Stimulated activated naive CD8-positive, alpha-beta T cell treated with anti-CD3 and anti-CD28 coated beads, Interleukin-15, Interleukin-2, amounts not matched to agents 100 U/mL and 50 U/mL, for 24 hours (primary cell): ENCODE measurements around the gene PCDH9.

ENCODE experiments used
- ATAC-seq: fragments of 150-1000 bp; cut with Tn5 transposase; one replicate; pipeline ENCODE4 v1.10.0; 2021
- DNase-seq: peaks from one replicate; pipeline ENCODE4 v3.0.0; 2021

Gene PCDH9

DNA sequence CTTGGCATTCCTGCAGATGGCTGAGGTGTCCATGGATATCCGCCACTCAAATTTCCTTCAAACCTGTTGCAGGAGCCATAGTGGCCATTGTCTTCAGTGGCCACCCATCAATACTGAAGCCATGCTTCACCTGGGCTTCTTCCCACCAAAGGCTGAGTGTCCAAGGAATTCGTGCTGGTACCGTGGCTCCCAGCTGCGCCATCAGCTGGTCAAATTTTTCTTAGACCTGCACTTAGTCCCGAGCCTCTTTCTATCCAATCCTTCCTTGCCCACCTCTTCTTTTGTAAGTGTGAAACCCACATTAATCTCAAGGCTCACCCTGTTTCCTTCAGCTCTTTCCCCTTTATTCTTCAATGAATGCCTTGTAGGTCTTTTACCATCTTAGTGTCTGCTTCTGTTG is 152.1 kb downstream of the PCDH9 start:
- no peak for ATAC-seq
- DNase-seq: no peak

DNA sequence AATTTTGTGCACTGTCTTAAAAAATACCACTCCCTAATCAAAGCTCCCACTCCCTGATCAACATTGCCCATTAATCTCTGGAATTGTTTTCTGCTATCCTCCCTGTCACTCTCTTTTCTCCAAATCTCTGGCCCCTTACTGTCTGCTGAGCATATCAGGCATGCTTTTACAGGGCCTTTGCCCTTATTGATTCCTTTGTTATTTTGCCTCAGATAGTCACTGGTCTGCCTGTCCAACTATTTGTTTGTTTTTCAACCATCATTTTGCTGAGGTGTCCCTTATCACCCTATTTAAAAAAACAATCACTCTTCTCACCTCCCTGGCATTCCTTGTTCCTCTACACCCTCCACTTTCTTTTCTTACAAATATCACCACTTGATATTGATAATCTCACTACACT is 153.0 kb downstream of the PCDH9 start:
- DNase-seq (no peak), ATAC-seq (no peak)

DNA sequence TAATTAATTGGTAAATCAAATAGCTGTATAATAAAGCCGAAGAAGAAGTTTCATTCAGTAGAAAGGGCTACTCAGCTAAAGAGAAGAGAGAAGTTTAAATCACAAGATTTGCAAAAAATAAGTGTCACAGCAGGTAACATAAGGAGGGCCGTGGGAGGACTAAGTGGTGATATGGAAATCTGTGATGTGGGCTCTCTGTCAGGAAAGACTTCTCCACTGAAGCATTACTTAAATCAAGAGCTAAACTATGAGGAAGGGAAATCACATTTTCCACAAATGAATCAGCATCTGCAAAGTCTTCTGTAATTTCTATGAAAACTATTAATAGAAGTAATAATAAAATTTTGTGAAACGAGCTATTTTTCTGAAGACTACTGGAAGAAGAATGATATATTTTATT is 153.8 kb downstream of the PCDH9 start:
- ATAC-seq: no peak
- DNase-seq: no peak

DNA sequence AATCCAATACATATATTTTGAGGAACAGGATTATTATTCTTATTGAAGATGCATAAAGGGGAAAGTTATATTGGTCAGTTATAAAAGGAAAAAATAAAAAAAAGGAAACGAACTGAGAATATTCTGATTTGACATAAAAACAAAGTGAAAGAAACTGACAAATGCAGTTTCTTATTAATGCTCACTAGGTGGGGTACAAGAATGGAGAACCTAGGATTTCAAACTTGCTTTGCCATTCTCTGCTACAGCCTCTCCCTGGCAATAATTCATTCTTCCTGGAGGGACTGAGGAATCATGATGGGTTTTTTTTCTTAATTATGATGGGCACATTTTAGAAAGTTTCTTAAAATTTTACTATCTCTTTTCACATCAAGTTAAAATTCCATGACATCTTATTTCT is 154.9 kb downstream of the PCDH9 start:
- no peak for ATAC-seq
- DNase-seq: no peak

DNA sequence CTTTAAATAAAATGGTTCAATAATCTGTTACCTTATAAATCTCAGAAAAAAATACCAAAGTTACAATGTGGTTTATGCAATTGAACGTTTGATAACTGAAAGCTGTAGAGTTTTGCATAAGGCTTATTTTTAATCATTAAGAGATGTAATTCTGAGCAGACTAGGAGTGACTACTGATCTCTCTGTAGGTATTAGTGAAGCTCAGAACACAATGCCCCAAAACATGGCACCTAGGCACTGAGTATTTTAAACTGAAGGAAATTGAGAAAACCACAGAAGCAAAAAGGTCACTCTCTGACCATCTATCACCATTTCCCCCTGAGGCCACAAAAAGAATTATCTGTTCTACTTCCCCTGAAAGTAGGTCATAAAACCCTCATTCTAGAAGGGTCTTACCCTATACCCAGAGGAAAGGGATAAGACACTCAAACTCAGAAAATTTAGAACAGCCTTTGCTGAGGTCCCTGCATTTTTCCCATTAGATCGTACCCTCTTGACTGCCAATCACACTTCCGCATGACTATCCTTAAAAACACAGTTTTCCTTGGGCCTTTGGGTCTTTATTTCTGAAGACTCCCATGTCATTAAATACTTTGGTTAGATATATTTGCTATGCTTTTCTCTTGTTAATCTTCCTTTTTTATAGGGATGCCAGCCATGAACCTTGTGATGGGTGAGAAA is 158.1 kb downstream of the PCDH9 start:
- ATAC-seq (no peak), DNase-seq (no peak)

DNA sequence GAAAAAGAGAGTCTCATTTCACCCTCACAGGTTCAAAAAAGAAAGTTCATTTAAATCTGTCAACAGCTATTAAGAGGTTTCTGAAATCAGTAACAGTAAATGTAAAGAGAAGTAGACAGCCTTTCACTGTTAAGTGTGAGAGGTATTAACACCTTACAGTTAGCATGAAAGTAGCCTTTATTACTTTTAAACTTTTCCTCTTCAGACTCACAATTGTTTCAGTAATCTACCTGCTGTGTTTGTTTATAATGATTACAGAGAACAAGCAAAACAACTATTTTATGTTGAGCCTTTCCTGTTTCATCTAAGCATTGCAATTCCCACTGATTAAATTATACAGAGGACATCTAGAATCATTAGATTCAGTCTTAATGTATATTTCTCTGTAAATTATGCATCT is 159.8 kb downstream of the PCDH9 start:
- ATAC-seq (no peak), DNase-seq (no peak)

DNA sequence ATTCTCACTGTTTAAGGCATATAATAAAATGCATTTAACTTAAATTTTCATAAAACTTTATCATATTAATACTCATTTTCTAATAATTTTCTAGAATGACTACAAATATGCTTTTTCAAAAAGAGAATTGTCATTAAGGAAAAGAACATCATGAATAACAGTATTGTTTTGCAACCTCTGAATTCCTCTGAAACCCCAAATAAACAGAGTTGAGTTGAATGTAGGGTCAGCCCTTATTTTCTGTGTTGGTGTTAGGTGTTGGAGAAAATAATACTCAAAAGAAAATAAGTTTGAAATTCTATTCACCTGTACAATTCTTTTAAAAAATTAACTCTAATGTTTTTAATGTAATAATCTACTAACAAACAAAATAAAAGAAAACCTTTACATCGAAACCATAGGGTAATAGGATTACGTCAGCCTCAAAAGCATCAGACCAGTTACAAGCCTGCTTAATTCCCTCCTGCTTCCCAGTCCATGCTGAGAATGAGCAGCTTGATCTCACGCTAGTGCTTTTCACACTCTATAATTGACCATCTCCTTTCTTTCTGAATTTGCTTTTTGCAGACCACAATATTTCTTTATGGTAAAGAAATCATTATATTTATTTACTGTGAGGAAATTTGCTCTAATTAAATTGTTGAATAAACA is 160.9 kb downstream of the PCDH9 start:
- ATAC-seq (no peak), DNase-seq (no peak)

DNA sequence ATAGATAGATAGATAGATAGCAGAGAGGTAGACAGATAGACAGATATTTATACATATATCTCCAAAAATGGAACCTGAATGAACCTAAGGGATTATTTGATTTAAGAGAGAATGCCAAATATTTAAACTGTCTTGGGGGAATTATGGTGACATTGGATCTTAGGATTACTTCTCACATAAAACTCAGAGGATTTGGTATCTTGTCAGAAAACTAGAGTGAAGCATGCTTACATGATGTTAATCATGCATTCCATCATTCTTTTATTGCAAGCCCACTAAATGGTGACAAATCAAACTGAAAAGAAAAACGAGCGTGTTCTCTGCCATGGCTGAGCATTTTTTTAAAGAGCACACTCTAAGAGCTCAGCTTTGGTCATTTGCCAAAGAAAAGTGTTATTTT is 165.2 kb downstream of the PCDH9 start:
- DNase-seq (no peak), ATAC-seq (no peak)

DNA sequence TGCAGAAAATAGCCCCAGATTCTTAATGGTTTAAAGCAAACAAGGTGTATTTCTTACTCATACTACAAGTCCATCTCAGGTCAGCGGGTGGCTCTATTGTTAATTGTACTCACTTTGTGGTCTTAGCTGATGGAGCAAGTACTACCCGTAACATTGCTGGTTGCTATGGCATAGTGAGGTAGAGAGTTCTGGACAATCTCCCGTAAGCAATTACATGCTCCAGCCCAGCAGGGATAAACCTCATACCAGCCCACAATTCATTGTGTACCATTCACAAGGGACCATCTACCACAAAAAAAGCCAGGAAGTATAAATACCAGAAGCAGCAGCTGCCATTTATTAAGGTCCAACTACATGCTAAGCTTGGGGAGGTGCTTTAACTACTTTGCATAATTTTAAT is 167.1 kb downstream of the PCDH9 start:
- DNase-seq (no peak), ATAC-seq (no peak)

DNA sequence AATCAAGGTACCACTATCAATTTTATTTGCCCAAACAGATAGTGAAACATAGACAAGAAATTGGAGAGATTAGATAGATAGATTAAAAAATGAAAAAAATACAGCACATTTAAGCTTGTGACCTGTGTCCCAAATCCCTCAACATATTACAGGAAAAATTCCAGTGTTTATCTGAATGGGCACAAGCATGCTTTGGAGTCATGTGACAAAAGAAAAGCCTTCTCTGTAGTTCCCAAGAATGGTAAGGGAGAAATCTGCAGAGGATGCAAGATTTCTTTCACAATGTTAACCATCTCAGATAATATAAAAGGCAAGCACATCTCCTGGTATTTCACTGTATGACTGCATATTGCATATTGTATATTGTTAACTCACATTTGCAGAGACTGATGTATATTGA is 168.0 kb downstream of the PCDH9 start:
- DNase-seq (no peak), ATAC-seq (no peak)

DNA sequence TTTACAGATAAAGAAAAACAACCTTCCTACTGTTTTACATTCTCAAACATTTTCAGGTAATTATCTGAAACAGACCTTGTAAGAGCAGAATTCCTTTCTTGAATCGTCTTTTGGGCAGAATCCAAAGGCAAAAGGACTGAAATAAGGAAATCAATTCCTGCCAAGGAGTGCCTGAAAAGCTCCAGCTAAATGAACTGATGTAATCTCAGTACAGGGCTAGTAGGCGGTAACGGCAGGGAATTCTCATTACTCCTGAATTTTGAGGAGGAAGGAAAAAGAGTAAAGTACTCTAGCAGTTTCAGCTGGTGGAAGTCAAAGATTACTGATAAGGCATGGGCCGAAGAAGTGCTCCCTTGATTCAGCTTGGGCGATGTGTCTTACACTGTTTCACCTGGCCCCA is 168.4 kb downstream of the PCDH9 start:
- ATAC-seq (no peak), DNase-seq (no peak)

DNA sequence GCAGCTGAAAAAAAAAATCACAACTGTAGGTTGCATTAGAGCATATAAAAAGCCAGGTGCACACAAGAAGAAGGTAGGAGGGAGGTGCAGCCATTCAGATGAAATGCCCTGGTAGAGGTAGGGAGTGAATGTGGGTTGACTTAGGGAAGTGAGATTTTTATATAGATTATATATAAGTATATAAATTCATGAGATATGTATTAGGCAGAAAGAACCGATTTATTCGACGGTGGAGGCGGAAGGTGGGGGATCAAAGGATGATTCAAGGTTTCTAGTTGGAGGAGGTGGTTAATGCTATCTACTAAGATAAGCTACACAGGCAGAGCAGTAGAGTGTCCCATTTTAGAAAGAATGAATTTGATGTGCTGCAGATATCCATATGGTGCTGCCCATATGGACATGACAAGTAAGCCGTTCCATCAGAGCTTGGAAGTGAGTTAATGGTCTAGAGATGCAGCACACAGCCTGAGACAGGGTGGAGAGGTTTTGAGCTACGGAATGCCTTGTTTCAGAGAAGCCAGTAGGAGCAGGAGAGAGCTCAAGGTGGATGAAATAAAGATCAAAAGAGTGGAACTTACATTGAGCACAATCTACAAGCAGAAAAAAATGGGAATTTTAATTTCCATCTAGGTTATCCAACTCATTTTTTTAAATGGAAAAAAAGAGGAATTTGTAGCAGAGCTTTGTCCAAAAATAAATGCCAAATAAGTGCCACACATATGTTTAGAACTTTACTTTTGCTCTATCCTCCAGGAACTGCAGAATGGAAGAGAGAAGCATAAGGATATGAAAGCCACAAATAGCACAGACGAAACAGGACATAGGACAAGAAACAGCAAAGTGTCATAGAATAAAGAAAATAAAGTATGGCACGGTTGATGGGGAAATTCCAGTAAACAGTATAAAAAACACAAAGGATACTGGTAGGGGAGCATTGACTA is 177.3 kb downstream of the PCDH9 start:
- ATAC-seq (no peak), DNase-seq (no peak)

DNA sequence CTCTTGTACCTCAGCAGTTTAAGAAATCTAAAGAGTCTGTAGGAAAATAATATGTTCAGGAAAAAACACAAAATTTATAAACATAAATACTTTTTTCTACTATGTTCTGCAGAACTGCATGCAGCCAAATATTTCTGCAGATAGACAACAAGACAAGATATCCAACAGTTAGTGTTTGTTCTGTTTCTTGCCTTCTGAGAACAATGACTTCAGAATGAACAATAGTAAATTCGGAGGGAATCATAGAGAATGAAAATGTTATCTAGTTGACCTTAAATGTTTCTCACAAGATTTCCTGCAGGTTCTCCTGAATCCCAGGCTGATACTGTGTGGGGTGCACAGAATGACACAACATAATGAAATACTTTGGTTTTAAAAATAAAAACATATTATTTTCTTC is 180.4 kb downstream of the PCDH9 start:
- ATAC-seq (no peak), DNase-seq (no peak)

DNA sequence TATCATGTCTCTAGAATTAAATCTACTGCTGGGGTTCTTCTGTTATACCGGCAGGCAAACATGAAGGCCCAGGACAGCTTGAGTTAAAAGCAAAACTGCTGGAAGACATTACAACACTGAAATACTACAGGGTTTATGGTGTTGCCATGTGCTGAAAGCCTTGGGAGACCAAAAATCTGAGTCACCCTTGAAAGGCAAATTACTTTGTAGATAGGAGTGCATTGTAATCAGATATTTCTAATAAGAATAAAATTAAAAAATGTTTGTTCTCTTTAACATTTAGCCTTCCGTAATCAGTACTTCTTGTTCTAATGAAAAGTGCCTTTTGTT is 181.3 kb downstream of the PCDH9 start:
- ATAC-seq (no peak), DNase-seq (no peak)

DNA sequence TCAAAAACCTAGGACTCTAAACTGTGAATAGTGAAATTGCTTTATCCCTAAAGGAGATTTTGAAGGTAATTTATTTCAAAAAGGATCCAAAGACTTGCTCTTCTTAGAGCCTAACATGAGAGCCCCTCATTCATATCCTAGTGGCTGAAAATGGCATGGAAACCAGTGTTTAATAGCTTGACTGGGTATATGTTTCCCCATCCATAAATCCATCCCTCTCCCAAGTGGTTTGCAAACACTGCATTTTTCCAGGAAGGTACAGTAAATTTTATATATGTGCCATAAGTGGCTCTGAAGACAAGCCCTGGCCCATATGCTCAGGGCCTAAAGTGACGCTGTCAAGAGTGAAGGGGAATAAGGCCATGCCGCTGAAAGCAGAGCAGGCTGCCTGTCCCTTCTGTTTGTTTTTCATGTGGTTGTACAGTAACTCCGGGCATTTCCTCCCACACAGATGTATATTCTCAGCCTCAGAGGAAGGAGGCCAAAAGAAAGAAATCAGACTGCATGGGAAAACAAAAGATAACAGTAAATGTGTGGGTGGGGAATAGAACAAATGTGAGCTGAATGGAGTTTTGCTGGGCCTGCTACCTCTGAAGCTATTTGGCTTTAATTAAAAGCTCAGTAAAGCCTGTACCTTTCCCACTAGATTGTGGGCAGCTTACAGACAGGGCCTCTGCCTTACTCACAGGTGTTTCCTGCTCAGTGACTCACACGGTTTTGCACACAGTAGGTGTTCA is 181.9 kb downstream of the PCDH9 start:
- DNase-seq: no peak
- no peak for ATAC-seq

DNA sequence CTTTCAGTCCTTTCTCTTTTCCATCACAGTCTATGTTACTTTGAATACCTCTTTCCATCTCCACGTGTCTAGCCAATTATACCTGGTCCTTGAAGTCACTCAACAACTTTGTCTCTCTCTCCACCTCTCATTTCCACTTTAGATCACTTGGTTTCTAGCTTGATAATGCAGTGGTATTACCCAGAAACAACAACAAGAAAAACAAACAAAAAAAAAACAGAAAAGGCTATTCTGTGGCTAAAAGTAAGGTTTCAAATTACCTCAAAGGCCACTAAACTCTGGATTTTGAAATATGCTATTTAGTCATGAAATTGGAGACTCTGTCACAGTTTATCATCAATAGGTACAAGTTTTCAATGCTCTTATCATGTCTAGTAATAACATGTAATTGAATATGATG is 184.8 kb downstream of the PCDH9 start:
- no peak for ATAC-seq
- no peak for DNase-seq

DNA sequence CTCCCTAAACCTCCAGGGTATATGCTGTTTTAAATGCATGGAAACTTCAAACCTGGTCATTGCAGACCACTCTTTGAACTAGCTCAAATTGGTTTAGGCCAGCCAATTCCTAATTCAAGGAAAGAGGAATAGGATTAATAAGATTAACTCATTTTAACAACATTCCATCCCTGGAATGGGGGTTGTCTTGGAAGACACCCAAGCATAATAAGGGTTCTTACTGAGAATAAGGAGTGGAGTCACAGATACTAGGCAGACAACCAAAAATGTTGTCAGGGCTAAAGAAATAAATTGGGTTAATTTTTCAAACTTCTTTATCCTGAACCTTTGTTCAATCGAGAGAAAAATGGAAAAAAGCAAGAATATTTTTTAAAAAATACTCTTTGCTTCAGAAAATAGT is 186.2 kb downstream of the PCDH9 start:
- DNase-seq: no peak
- ATAC-seq: no peak

DNA sequence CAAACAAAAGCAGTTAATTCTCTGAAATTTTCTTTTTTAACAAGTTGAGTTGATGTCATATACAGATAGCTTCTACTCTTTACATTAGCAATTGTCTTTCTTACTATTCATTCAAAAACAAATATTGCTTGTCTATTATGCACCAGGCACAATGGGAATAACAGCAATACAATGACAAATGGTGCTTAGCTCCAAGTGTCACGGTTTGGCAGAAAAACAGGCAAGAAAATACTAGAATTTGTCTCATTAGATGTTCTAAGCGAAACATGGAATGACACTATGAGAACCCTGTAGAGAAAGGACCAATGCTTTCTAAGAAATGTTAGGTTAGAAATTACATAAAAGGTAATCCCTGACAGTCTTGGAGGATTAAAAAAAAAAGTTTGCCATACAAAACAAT is 187.6 kb downstream of the PCDH9 start:
- no peak for DNase-seq

DNA sequence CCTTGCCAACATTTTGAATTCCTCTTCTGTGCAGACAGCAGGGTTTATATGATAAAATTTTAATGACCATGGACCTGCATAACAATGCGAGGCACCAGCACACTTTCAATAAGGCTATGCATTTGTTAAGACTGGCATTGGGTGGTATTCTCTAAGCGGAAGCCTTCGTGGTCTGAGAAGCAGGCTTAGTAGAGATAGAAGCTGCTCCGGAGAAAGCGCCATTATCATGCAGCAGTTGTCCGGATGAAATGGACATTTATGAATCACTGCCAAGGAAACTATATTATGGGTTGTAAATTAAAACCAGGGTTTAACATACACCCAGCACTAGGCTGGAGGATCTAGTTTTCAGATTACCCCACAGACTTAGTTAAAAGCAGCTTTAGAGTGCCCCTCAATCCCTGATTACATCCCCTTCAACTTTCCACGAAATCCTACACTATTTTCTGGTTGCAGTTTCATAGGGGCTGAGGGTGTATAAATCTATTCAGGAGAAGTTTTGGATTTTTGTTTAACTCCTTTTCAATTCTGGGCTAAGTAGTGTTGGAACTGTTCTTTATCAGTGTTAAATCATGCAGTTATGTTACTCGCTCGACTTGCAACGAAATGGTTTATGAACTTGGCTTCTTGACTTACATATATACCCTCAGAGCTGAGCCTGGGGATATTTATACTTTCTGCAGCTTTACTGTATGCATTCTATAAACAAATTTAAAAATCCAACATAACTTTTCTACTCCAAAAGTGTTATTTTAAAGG is 193.3 kb downstream of the PCDH9 start:
- no peak for DNase-seq
- no peak for ATAC-seq

More for the DNA sequence above, 187.6 kb downstream of the PCDH9 start:
- no peak for ATAC-seq

DNA sequence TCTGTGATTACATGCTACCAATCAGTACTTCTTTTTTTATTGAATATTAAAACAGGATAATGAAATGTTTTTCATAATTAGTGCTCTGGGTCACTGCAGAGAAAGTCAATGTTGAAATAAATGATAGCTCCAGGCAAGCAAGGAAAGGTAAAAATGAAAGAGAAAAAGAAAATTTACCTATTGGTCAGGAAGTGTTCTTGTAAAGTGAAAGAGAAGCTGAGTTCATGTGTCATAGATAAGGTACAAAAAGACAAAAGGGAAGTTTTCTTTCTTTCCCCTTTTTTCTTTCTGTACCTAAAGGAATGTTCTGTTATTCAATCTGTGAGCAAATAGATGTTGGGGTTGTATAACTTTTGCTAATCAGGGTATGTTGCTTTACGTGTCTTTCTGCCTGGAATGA is 197.0 kb downstream of the PCDH9 start:
- ATAC-seq (no peak), DNase-seq (no peak)

DNA sequence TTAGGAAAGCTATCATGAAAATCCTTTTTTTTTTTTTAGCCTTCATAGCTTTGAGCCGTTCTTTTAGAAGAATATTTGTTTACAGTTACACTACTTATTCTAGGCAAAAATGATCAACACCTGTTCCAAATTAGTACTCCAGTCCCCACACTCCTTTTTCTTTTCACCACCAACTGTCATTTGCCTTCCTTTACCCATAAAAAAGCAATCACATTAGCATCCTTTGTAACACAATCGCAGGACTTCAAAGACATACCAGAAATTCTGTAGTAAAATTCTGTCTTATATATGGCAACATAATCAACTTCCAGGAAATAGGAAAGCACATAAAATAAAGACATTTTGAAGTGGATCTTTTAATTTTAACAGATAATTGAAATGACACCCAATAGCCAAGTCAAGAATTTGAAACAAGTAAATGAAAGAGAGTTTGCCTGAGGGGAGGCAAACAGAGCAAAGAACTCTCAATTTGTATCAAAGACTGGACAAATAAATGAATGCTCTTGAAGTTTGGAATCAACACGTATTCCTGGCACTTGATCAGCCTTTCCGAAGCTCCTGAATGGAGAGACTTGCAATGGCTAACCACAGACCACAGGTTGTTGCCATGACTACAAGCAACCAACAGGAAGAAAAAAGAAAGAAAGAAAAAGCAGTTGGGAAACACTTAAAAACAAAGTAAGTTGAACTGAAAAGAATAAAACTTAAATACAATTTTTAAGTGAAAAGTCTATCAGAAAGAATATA is 206.8 kb downstream of the PCDH9 start:
- DNase-seq (no peak), ATAC-seq (no peak)
